ENCODE measurements around the gene GALNT2.

DNA sequence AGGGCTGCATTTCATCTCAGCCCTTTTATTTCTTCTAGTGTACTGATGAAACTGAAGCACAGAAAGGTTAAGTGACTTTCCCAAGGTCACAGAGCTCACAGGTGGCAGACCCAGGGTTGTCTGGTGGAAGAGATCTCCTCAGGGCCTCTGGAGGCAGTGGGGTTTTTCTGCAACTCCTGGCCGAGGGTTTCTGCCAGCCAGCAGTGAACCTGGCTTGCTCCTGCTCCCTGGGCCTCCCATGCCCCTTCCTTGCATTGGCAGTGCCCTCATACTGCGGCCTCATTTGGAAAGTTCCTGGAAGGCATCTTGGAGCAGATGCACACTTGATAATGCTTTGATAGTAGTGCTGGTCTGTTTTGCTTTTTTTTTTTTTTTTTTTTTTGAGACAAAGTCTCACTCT is 7.7 kb downstream of the GALNT2 start:
- TF ChIP-seq, protein P1, sequence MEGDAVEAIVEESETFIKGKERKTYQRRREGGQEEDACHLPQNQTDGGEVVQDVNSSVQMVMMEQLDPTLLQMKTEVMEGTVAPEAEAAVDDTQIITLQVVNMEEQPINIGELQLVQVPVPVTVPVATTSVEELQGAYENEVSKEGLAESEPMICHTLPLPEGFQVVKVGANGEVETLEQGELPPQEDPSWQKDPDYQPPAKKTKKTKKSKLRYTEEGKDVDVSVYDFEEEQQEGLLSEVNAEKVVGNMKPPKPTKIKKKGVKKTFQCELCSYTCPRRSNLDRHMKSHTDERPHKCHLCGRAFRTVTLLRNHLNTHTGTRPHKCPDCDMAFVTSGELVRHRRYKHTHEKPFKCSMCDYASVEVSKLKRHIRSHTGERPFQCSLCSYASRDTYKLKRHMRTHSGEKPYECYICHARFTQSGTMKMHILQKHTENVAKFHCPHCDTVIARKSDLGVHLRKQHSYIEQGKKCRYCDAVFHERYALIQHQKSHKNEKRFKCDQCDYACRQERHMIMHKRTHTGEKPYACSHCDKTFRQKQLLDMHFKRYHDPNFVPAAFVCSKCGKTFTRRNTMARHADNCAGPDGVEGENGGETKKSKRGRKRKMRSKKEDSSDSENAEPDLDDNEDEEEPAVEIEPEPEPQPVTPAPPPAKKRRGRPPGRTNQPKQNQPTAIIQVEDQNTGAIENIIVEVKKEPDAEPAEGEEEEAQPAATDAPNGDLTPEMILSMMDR (IDR thresholded peaks at IDR 0.05), result no peak
- TF ChIP-seq EZH2phosphoT487 (IDR thresholded peaks at IDR 0.05; ENCODE audit: borderline replicate concordance, low read depth) (no peak), SMC3 (IDR thresholded peaks at IDR 0.05; ENCODE audit: low read depth, low read length) (no peak), RAD21 (IDR thresholded peaks at IDR 0.05; ENCODE audit: low read length) (no peak), CHD2 (IDR thresholded peaks at IDR 0.05; ENCODE audit: low read length, partially characterized antibody) (no peak), RXRA (IDR thresholded peaks at IDR 0.05; ENCODE audit: borderline replicate concordance, low read depth) (no peak)
- TF ChIP-seq, protein P2, sequence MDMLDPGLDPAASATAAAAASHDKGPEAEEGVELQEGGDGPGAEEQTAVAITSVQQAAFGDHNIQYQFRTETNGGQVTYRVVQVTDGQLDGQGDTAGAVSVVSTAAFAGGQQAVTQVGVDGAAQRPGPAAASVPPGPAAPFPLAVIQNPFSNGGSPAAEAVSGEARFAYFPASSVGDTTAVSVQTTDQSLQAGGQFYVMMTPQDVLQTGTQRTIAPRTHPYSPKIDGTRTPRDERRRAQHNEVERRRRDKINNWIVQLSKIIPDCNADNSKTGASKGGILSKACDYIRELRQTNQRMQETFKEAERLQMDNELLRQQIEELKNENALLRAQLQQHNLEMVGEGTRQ (IDR thresholded peaks at IDR 0.05; ENCODE audit: borderline replicate concordance, low read depth, low read length), result no peak
